GM18508 (cell line): ENCODE data around the gene TAB3.

Experiments
- ATAC-seq: cut with Tn5 transposase; IDR thresholded peaks from one replicate; pipeline ENCODE4 v1.9.1; 2021; ENCODE audit warnings: moderate number of reproducible peaks; ENCODE audit not compliant: insufficient read depth, unreplicated experiment

Gene TAB3

GRCh38 chrX:30889147-30890140 lies at the start of gene TAB3:
TSS of gene TAB3 (minus strand) at chrX:30889254. CDS start at chrX:30859588, 29,666 bp downstream.
- peak; percentile 76 for ATAC-seq

GRCh38 chrX:30938295-30938694 lies 49.2 kb upstream of the TAB3 start:
- no peak for ATAC-seq

- ATAC-seq: no peak
Measured at GRCh38 chrX:30935985-30936384, 46.9 kb upstream of the TAB3 start.

- ATAC-seq: no peak
Measured at GRCh38 chrX:30931920-30932319, 42.9 kb upstream of the TAB3 start.

- ATAC-seq: no peak
Measured at GRCh38 chrX:30930679-30931078, 41.6 kb upstream of the TAB3 start.

- ATAC-seq: no peak
Measured at GRCh38 chrX:30930143-30930542, 41.1 kb upstream of the TAB3 start.

- no peak for ATAC-seq
Measured at GRCh38 chrX:30920271-30920670, 31.2 kb upstream of the TAB3 start.

GRCh38 chrX:30918480-30918879 lies 29.4 kb upstream of the TAB3 start:
- no peak for ATAC-seq

GRCh38 chrX:30913492-30913891 lies 24.4 kb upstream of the TAB3 start:
- ATAC-seq: no peak

GRCh38 chrX:30910124-30910860 lies 21.2 kb upstream of the TAB3 start:
- ATAC-seq: no peak

GRCh38 chrX:30906726-30907125 lies 17.7 kb upstream of the TAB3 start:
- ATAC-seq: no peak

- ATAC-seq: no peak
Measured at GRCh38 chrX:30905321-30905720, 16.3 kb upstream of the TAB3 start.

- ATAC-seq: no peak
Measured at GRCh38 chrX:30904632-30905031, 15.6 kb upstream of the TAB3 start.

GRCh38 chrX:30904186-30904585 lies 15.1 kb upstream of the TAB3 start:
- ATAC-seq: no peak

- no peak for ATAC-seq
Measured at GRCh38 chrX:30900227-30900626, 11.2 kb upstream of the TAB3 start.

- no peak for ATAC-seq
Measured at GRCh38 chrX:30898886-30899285, 9.8 kb upstream of the TAB3 start.

GRCh38 chrX:30895370-30895769 lies 6.3 kb upstream of the TAB3 start:
- ATAC-seq: no peak

GRCh38 chrX:30893206-30893605 lies 4.2 kb upstream of the TAB3 start:
- ATAC-seq: no peak

GRCh38 chrX:30892591-30892990 lies 3.5 kb upstream of the TAB3 start:
- no peak for ATAC-seq

- peak; percentile 2 for ATAC-seq
Measured at GRCh38 chrX:30888526-30889146, 418 bp downstream of the TAB3 start.

- no peak for ATAC-seq
Measured at GRCh38 chrX:30887721-30888120, 1.3 kb downstream of the TAB3 start.
